ENCODE measurements around the gene HOXA10.

Gene HOXA10

GRCh38 chr7:27191833-27192545 is 17.9 kb upstream of the HOXA10 start:
- DNase-seq (ENCODE audit: low read depth in 3 of 3, low spot score in 1 of 3), result no peak

GRCh38 chr7:27191161-27191731 is 17.1 kb upstream of the HOXA10 start:
- no peak for DNase-seq (ENCODE audit: low read depth in 3 of 3, low spot score in 1 of 3)

GRCh38 chr7:27189997-27190748 is 16.1 kb upstream of the HOXA10 start:
- DNase-seq (ENCODE audit: low read depth in 3 of 3, low spot score in 1 of 3), result no peak

- no peak for DNase-seq (ENCODE audit: low read depth in 3 of 3, low spot score in 1 of 3)
Measured at GRCh38 chr7:27189295-27189996, 15.3 kb upstream of the HOXA10 start.

GRCh38 chr7:27188386-27189294 is 14.5 kb upstream of the HOXA10 start:
- no peak for DNase-seq (ENCODE audit: low read depth in 3 of 3, low spot score in 1 of 3)

GRCh38 chr7:27187475-27188385 is 13.6 kb upstream of the HOXA10 start:
- no peak for DNase-seq (ENCODE audit: low read depth in 3 of 3, low spot score in 1 of 3)

GRCh38 chr7:27186668-27187474 is 12.8 kb upstream of the HOXA10 start:
- DNase-seq (ENCODE audit: low read depth in 3 of 3, low spot score in 1 of 3), result no peak

GRCh38 chr7:27185854-27186667 is 11.9 kb upstream of the HOXA10 start:
- no peak for DNase-seq (ENCODE audit: low read depth in 3 of 3, low spot score in 1 of 3)

GRCh38 chr7:27185013-27185853 is 11.1 kb upstream of the HOXA10 start, which contains the start of gene HOXA11:
TSS of gene HOXA11 (minus strand) at chr7:27185232. CDS start at chr7:27185144, 88 bp downstream.
- no peak for DNase-seq (ENCODE audit: low read depth in 3 of 3, low spot score in 1 of 3)

GRCh38 chr7:27184337-27185012 is 10.4 kb upstream of the HOXA10 start:
- DNase-seq (ENCODE audit: low read depth in 3 of 3, low spot score in 1 of 3), result no peak

- DNase-seq (ENCODE audit: low read depth in 3 of 3, low spot score in 1 of 3), result no peak
Measured at GRCh38 chr7:27183682-27184336, 9.7 kb upstream of the HOXA10 start.

GRCh38 chr7:27182861-27183681 is 9.0 kb upstream of the HOXA10 start:
- no peak for DNase-seq (ENCODE audit: low read depth in 3 of 3, low spot score in 1 of 3)

- DNase-seq (ENCODE audit: low read depth in 3 of 3, low spot score in 1 of 3), result no peak
Measured at GRCh38 chr7:27182285-27182841, 8.2 kb upstream of the HOXA10 start.

- no peak for DNase-seq (ENCODE audit: low read depth in 3 of 3, low spot score in 1 of 3)
Measured at GRCh38 chr7:27181795-27182275, 7.7 kb upstream of the HOXA10 start.

All from stimulated activated CD4-positive, alpha-beta T cell treated with anti-CD3 and anti-CD28 coated beads, TNF-alpha, amount 100 ng/mL, for 1 hour (primary cell).